MM.1S (cell line): Measurements from ENCODE around the gene CHRNA10.

Experiments used
- DNase-seq: peaks from one replicate; pipeline ENCODE4 v3.0.0-alpha.2; 2015
- H2AFZ ChIP-seq: fragments of 300-600 bp; sonication (generic); 2 replicates; pipeline ENCODE4 v1.6.0; 2016; ENCODE audit warnings: antibody characterized with exemption, low read length
- H3F3A ChIP-seq: fragments of 300-600 bp; sonication (generic); 2 replicates; pipeline ENCODE4 v1.6.1; 2016; ENCODE audit warnings: mild to moderate bottlenecking, antibody characterized with exemption, low read length, moderate library complexity, mixed read lengths; ENCODE audit not compliant: insufficient read depth
- H3K27ac ChIP-seq: fragments of 300-600 bp; sonication (generic); 2 replicates; pipeline ENCODE4 v1.5.1; 2016; ENCODE audit warnings: mild to moderate bottlenecking, low read length
- H3K27me3 ChIP-seq: fragments of 300-600 bp; sonication (generic); replicated peaks from 2 replicates; pipeline ENCODE4 v1.6.0; 2016; ENCODE audit warnings: low read length; ENCODE audit not compliant: insufficient read depth
- H3K36me3 ChIP-seq: fragments of 300-600 bp; sonication (generic); replicated peaks from 2 replicates; pipeline ENCODE4 v1.6.1; 2016; ENCODE audit warnings: mild to moderate bottlenecking, low read length, mixed read lengths; ENCODE audit not compliant: insufficient read depth
- H3K4me1 ChIP-seq: fragments of 300-600 bp; sonication (generic); 2 replicates; pipeline ENCODE4 v1.6.1; 2016; ENCODE audit warnings: low read length, mixed read lengths
- H3K4me2 ChIP-seq: fragments of 300-600 bp; sonication (generic); 2 replicates; pipeline ENCODE4 v1.6.0; 2016; ENCODE audit warnings: low read depth, low read length
- H3K4me3 ChIP-seq: fragments of 300-600 bp; sonication (generic); 2 replicates; pipeline ENCODE4 v1.5.1; 2016; ENCODE audit warnings: low read length, mixed read lengths
- H3K79me2 ChIP-seq: fragments of 300-600 bp; sonication (generic); 2 replicates; pipeline ENCODE4 v1.6.1; 2016; ENCODE audit warnings: mixed run types, low read length, mixed read lengths
- H3K9ac ChIP-seq: fragments of 300-600 bp; sonication (generic); 2 replicates; pipeline ENCODE4 v1.6.1; 2016; ENCODE audit warnings: low read length, mixed read lengths
- H3K9me2 ChIP-seq: fragments of 300-600 bp; sonication (generic); replicated peaks from 2 replicates; pipeline ENCODE4 v1.6.1; 2016; ENCODE audit warnings: mild to moderate bottlenecking, low read length, mixed read lengths; ENCODE audit not compliant: insufficient read depth
- H3K9me3 ChIP-seq: fragments of 300-600 bp; sonication (generic); replicated peaks from 2 replicates; pipeline ENCODE4 v1.6.1; 2016; ENCODE audit warnings: mild to moderate bottlenecking, low read length, mixed read lengths; ENCODE audit not compliant: insufficient read depth
- H4K20me1 ChIP-seq: fragments of 300-600 bp; sonication (generic); 2 replicates; pipeline ENCODE4 v1.6.1; 2016; ENCODE audit warnings: mild to moderate bottlenecking, low read length, moderate library complexity, mixed read lengths; ENCODE audit not compliant: insufficient read depth
- EZH2 ChIP-seq: fragments of 300-600 bp; sonication (generic); optimal IDR thresholded peaks from 2 replicates; pipeline ENCODE3; 2017; ENCODE audit warnings: low read depth, mild to moderate bottlenecking, antibody characterized with exemption, low read length, mixed read lengths
- EZH2phosphoT487 ChIP-seq: fragments of 300-600 bp; sonication (generic); IDR thresholded peaks from 2 replicates; pipeline ENCODE4 v1.6.1; 2018; ENCODE audit warnings: antibody characterized with exemption, low read length
- TF ChIP-seq, protein P1 (sequence below): fragments of 300-600 bp; sonication (generic); IDR thresholded peaks from 2 replicates; pipeline ENCODE4 v1.5.1; 2016; ENCODE audit warnings: antibody characterized with exemption, low read length, mixed read lengths

Gene CHRNA10

GRCh38 chr11:3638513-3638912, 32.7 kb downstream of the CHRNA10 start:
- no peak for DNase-seq
- Histone ChIP-seq H3K9me2 (no peaks in the 10 kb centered on the region), H4K20me1 (no peaks in the 10 kb centered on the region), H3K4me3 (no peak overlapping the region), H3K27ac (no peak overlapping the region), H3K9me3 (no peaks in the 10 kb centered on the region), H2AFZ (no peak overlapping the region), H3K4me1 (peaks cover 13% of the 10 kb centered on the region), H3K36me3 (no peaks in the 10 kb centered on the region), H3K9ac (no peak overlapping the region), H3K27me3 (0 out of 2 replicates have a peak, but pooled peaks cover 8% of the 10 kb centered on the region), H3K79me2 (no peaks in the 10 kb centered on the region), H3K4me2 (no peak overlapping the region), H3F3A (no peaks in the 10 kb centered on the region)
- no peak for TF ChIP-seq EZH2
- no peak for TF ChIP-seq EZH2phosphoT487
- TF ChIP-seq, protein P1, sequence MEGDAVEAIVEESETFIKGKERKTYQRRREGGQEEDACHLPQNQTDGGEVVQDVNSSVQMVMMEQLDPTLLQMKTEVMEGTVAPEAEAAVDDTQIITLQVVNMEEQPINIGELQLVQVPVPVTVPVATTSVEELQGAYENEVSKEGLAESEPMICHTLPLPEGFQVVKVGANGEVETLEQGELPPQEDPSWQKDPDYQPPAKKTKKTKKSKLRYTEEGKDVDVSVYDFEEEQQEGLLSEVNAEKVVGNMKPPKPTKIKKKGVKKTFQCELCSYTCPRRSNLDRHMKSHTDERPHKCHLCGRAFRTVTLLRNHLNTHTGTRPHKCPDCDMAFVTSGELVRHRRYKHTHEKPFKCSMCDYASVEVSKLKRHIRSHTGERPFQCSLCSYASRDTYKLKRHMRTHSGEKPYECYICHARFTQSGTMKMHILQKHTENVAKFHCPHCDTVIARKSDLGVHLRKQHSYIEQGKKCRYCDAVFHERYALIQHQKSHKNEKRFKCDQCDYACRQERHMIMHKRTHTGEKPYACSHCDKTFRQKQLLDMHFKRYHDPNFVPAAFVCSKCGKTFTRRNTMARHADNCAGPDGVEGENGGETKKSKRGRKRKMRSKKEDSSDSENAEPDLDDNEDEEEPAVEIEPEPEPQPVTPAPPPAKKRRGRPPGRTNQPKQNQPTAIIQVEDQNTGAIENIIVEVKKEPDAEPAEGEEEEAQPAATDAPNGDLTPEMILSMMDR = no peak

GRCh38 chr11:3637201-3637600, 34.0 kb downstream of the CHRNA10 start:
- no peak for DNase-seq
- Histone ChIP-seq H3K9ac (no peak overlapping the region), H3K27me3 (no peaks in the 10 kb centered on the region), H3K4me3 (no peak overlapping the region), H3K27ac (no peak overlapping the region), H3K4me2 (no peak overlapping the region), H3K9me3 (no peaks in the 10 kb centered on the region), H3K79me2 (no peaks in the 10 kb centered on the region), H3K4me1 (peaks cover 10% of the 10 kb centered on the region), H4K20me1 (no peaks in the 10 kb centered on the region), H3F3A (no peaks in the 10 kb centered on the region), H3K9me2 (no peaks in the 10 kb centered on the region), H3K36me3 (no peaks in the 10 kb centered on the region), H2AFZ (no peak overlapping the region)
- TF ChIP-seq EZH2 (no peak), EZH2phosphoT487 (no peak)
- TF ChIP-seq, protein P1 = no peak

- H3K9ac ChIP-seq = no peak overlapping the region
- H3K4me2 ChIP-seq = no peak overlapping the region
- TF ChIP-seq EZH2 (no peak), EZH2phosphoT487 (no peak)
- TF ChIP-seq, protein P1 = no peak
- H3K4me3 ChIP-seq = no peak overlapping the region
- no peak overlapping the region for H2AFZ ChIP-seq
- peaks cover 10% of the 10 kb centered on the region for H3K4me1 ChIP-seq
- no peaks in the 10 kb centered on the region for H3F3A ChIP-seq
- H3K9me2 ChIP-seq = no peaks in the 10 kb centered on the region
- no peak for DNase-seq
- no peaks in the 10 kb centered on the region for H3K79me2 ChIP-seq
- no peaks in the 10 kb centered on the region for H3K9me3 ChIP-seq
- H3K27me3 ChIP-seq = no peaks in the 10 kb centered on the region
- H4K20me1 ChIP-seq = no peaks in the 10 kb centered on the region
- no peaks in the 10 kb centered on the region for H3K36me3 ChIP-seq
- H3K27ac ChIP-seq = no peak overlapping the region
Observed at GRCh38 chr11:3635641-3636375, 35.4 kb downstream of the CHRNA10 start.
